GM12891 (cell line): ENCODE measurements around the gene DMD.

ENCODE experiments used
- DNase-seq: peaks from one replicate; pipeline ENCODE4 v3.0.0; 2011; ENCODE audit warnings: low spot score; ENCODE audit not compliant: insufficient read length
- FAIRE-seq: peaks from 2 replicates; lab custom pipeline; 2011; peaks lifted over from hg19 to GRCh38; lab: Jason Lieb, UNC
- PAX5 ChIP-seq: IDR thresholded peaks from 2 replicates; pipeline ENCODE4 v1.6.1; 2011; ENCODE audit warnings: low read length, moderate library complexity, mild to moderate bottlenecking; ENCODE audit not compliant: insufficient read depth, severe bottlenecking
- POLR2A ChIP-seq: IDR thresholded peaks from 2 replicates; pipeline ENCODE4 v1.6.1; 2011; ENCODE audit warnings: low read depth, low read length, control low read depth
- POLR2AphosphoS5 ChIP-seq: IDR thresholded peaks from 2 replicates; pipeline ENCODE4 v1.6.1; 2011; ENCODE audit warnings: low read depth, low read length, control low read depth
- POU2F2 ChIP-seq: IDR thresholded peaks from 2 replicates; pipeline ENCODE4 v1.6.1; 2011; ENCODE audit warnings: low read depth, mild to moderate bottlenecking, control low read depth, low read length, moderate library complexity
- SPI1 ChIP-seq: IDR thresholded peaks from 2 replicates; pipeline ENCODE4 v1.6.1; 2011; ENCODE audit warnings: low read depth, low read length, control low read depth
- TAF1 ChIP-seq: IDR thresholded peaks from 2 replicates; pipeline ENCODE4 v1.6.1; 2011; ENCODE audit warnings: low read depth, low read length, control low read depth

DMD gene

DNA sequence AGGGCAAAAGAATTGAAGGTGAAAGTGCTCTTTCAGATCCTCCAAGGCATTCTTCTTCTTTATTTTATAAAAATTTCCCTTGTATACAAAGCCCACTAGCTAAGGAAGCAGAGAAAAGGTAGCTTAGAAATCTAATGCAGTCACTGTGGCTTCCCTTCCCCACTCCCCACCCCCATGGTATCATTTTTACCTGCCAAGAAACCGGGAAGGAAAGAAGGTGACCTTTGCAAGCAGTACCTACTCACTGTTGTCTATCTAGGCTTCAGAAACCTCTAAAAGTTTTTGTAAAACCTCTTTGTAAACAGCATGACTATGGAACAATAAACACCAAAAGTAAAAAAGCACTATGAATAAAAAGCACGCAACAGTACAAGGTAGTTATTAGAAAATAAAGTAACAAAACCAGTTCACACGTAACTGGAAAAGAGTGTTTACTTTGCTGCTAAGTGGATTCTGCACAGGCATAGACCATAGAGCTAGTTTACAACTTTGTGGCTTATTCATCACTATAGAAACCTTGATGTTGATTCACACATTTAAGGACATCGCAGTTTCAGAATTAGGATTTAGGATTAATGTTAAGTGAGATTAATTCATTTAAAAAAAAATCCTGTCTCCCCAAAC lies 2029.9 kb downstream of the DMD start:
- FAIRE-seq (no peak), DNase-seq (no peak)
- TF ChIP-seq POLR2A, result no peak
- TF ChIP-seq POU2F2, result no peak
- TF ChIP-seq TAF1, result no peak
- no peak for TF ChIP-seq SPI1
- TF ChIP-seq POLR2AphosphoS5, result no peak
- TF ChIP-seq PAX5, result no peak

DNA sequence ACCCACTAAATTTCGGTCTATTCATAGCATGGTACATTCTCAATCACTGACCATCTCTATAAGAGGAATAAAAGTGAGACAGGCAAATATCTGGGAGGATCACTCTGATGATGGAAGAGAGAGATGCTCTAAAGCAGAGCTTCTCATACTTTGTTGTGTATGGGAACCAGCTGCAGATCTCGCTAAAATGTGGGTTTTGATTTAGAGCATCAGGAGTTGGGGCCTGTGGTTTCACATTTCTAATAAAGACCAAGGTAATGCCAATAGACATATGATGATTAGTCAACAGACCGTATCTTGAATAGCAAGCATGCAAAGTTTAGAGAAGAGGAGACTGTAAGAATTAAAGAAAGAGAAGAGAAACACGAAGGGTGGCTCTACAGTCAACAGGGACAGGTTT lies 2032.1 kb downstream of the DMD start:
- FAIRE-seq (peak; percentile 82), DNase-seq (no peak)
- no peak for TF ChIP-seq PAX5
- TF ChIP-seq POLR2AphosphoS5, result no peak
- TF ChIP-seq SPI1, result no peak
- no peak for TF ChIP-seq POLR2A
- TF ChIP-seq POU2F2, result no peak
- no peak for TF ChIP-seq TAF1

DNA sequence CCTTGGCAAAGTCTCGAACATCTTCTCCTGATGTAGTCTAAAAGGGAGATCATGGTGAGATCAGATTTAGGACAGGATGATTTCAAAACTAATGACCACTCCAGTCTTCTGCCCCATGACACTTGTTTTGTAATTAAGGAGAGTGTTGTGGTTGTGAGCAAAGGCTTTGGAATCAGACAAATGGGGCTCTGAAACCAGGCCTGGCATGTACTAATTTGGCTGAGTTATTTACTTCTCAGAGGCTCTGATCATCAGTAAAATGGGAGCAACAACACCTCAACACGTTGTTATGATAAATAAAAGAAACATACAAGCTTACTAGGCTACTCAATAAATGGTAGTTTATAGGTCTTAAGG lies 2032.6 kb downstream of the DMD start:
- TF ChIP-seq PAX5, result no peak
- no peak for TF ChIP-seq POLR2A
- no peak for TF ChIP-seq POU2F2
- TF ChIP-seq TAF1, result no peak
- TF ChIP-seq SPI1, result no peak
- no peak for TF ChIP-seq POLR2AphosphoS5
- FAIRE-seq, result peak; percentile 71

DNA sequence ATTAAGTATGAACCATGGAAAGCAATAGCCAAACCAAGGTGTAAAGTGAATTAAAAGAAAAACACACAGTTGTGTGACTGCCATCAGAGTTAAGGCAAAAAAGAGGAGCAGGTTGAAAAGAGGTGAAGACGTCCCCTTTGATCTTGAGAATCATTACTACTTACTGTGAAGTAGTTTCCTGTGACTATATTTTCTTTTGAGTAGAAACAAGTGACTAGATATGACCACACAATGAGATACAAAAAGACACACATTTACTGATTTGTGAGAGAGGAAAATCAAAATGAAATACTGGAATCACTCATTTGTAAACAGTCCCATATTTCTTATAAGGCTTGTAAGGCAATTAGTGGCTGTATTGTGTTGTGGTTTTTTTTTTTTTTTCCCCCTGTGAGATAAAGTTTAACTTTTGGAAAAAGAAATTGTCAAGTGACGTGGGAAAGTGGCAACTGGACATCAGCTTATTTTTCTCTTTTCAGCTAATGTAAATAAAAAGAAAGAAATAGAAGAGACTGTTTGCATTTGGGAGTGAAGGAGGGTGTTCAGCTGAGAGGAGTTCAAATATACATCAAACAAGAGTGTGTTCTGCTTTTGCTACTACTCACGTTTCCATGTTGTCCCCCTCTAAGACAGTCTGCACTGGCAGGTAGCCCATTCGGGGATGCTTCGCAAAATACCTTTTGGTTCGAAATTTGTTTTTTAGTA lies 2033.1 kb downstream of the DMD start:
- DNase-seq (no peak), FAIRE-seq (peak; percentile 48)
- TF ChIP-seq TAF1 (no peak), POLR2A (no peak), SPI1 (no peak), POU2F2 (no peak), PAX5 (no peak)

More for the DNA sequence above, 2032.6 kb downstream of the DMD start:
- DNase-seq, result no peak

DNA sequence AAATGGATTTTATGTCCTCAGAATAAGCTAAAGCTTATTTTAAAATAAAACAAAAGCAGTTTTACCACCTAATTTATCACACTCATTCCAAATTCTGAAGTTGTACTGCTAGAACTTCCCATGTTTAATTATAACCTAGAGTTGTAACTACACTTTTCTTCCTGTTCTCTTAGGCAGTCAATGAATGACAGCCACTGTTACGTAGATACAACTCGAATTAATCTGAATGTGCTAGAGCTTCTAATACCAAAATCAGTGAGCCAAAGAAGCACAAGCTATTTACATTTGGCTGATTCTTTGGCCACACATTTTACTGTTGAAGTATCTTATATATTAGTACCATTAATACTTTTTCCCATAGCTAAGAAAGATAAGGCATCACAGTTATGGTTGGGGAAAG lies 2040.6 kb downstream of the DMD start:
- DNase-seq (no peak), FAIRE-seq (no peak)
- TF ChIP-seq POLR2A (no peak), TAF1 (no peak), POLR2AphosphoS5 (no peak), SPI1 (no peak), POU2F2 (no peak), PAX5 (no peak)

DNA sequence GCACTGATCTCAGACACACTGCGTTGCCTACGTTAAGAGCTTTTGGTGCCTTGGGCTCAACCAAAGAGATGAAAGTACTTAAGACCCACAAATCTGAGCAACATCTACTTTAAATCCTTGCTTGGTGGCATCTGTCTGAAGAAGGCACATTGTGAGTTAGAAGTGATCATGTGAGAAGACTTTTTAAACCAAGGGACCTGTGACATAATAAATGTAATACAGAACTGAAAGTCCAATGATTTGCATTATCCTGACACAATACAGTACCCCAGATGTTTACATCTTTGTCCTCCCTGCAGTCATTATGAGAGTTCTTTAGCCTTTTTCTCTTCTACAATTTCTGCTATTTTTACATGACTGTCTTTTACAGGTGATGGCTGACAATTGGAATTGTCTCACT lies 2042.8 kb downstream of the DMD start:
- TF ChIP-seq SPI1 (peak; percentile 78), POLR2A (no peak)
- DNase-seq (no peak), FAIRE-seq (peak; percentile 91)

DNA sequence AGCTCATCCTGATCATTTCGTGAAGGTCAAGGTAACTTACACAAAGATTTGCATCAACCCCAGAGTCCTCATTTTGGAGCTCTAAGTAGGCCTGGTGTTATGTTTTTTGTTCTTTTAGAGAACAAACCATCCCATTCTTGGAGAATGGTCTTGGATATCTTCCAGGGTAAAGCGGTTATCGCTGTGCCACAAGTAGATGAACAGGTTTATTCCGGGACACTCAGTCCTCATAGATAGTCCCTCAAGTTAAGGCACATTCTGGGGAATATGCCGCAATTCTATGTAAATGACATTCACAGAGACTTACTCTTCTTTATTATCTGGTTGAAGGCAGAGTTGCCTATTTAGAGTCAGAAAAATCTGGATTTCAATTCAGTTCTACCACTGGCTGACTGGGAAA lies 2044.5 kb downstream of the DMD start:
- no peak for FAIRE-seq
- no peak for DNase-seq
- TF ChIP-seq POU2F2 (no peak), SPI1 (no peak), TAF1 (no peak), POLR2A (no peak)

DNA sequence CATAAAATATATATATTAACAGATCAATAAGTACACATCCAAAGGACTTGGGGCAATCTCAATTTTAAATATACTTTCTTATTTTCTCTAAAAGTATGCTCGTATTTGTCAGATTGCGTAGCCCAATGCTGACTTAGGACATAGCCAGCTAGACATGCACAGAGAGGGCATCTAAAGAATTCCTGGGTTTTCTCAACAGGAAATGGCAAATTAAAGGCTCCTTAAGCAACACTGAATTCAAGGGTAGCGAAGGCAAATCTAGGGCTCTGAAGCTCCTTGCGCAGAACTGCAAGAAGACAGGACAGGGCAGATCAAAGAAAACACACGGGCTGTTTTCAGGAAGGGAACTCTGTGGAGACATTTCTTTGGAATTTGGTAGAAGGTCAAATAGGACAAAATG lies 2044.9 kb downstream of the DMD start:
- no peak for TF ChIP-seq POLR2A
- no peak for TF ChIP-seq POLR2AphosphoS5
- DNase-seq (no peak), FAIRE-seq (no peak)

DNA sequence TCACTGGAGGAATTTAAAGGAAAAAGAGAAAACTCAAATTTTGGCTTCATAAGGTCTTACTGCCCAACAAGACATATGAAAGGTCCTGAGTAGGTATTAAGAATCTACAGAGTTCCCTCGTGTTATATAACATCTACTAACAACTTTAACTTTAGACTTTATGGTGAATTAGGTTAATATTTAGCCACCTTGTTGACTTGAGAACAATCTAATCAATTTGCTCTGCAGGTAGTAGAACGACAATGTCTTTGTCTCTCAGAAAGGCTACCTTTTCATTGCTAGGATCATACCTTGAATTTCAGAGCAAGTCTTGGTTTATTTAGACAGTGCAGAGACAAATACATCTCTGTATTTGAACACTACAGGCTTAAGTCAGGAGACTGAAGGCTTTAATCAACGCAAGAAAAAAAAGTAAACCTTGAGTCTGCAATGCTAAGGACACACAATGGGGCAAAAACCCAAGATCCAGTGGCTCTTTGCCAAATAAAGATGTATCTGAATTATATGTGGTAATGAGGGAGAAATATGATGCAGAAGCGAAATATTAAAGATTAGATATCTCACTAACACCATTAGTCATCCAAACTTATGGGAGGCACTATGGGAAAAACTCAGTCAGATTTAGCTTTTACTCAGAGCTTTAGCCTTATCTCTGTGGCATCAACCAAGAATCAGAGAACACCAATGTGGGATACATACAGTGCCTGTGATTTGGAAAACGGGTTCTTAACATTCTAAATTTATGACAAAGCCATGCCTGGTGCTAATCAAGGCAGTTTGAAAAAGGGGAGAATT lies 2045.9 kb downstream of the DMD start:
- FAIRE-seq, result peak; percentile 57
- TF ChIP-seq TAF1 (no peak), POU2F2 (no peak), POLR2A (no peak), POLR2AphosphoS5 (no peak), SPI1 (no peak)
- DNase-seq, result no peak

DNA sequence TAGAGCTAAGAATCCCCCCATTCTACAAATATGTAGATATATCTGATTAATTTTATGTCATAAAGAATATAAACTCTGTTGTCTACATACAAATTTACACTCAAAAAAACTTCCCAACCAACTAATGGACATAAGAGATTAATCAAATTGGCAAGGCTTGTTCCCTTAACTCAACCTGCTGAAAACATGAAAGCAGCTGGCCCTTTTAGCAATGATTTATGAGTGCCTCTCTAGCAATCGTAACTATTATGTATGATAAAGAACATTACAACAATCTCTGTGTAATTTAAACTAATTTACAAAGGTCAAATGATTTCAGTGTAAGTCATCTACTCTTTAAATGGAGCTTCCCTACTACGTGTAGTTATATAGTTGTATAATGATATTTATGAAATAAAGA lies 2056.4 kb downstream of the DMD start:
- FAIRE-seq, result no peak
- DNase-seq, result no peak
- no peak for TF ChIP-seq POLR2AphosphoS5

DNA sequence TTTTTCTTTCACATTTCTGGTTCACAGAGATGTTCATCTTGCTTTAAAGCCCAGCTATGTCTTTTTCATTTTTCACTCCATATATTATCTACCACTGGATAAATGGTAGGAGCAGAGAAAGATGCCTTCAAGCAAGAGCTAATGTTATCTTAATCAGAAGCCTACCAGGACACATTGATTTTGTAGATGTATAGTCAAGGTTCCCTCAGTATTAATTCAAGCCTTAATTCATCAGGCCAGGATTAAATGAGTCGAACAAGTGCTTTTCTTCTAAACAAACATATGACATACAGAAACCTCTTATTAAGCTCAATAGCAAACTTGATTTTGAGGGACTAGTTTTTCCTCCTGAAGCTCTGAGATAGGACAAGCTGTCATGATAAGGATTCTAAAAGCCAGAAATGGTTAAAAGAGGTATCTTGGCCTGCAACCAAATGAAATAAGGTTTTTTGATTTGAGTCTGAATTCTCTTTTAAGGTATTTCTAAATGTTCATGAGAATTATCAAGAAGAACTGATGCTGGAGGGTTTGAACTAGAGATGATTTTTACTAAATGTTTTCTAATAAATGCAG lies 2057.8 kb downstream of the DMD start:
- DNase-seq (no peak), FAIRE-seq (no peak)
- no peak for TF ChIP-seq SPI1
- no peak for TF ChIP-seq POLR2AphosphoS5
- TF ChIP-seq PAX5, result no peak
- no peak for TF ChIP-seq POLR2A
- no peak for TF ChIP-seq POU2F2
- no peak for TF ChIP-seq TAF1
